GM19438 (cell line): ENCODE data around the gene BCL2L13.
"Not testable (repeated sequence)": the region's sequence is repeated elsewhere in the genome, so short reads cannot be mapped to it uniquely, and the experiment has no call there.

ENCODE experiments used
- ATAC-seq: cut with Tn5 transposase; IDR thresholded peaks from one replicate; pipeline ENCODE4 v1.9.1; 2021; ENCODE audit warnings: low read depth; ENCODE audit not compliant: unreplicated experiment

BCL2L13 gene

GRCh38 chr22:17692841-17693240, 54.3 kb downstream of the BCL2L13 start:
- no peak for ATAC-seq

- no peak for ATAC-seq
These were observed 55.6 kb downstream of the BCL2L13 start for GRCh38 chr22:17694193-17694592.

GRCh38 chr22:17694752-17695151, 56.2 kb downstream of the BCL2L13 start:
- no peak for ATAC-seq

GRCh38 chr22:17695986-17696385, 57.4 kb downstream of the BCL2L13 start:
- no peak for ATAC-seq

- ATAC-seq = not testable (repeated sequence)
These were observed 58.6 kb downstream of the BCL2L13 start for GRCh38 chr22:17697196-17697595.

- not testable (repeated sequence) for ATAC-seq
These were observed 59.7 kb downstream of the BCL2L13 start for GRCh38 chr22:17698276-17698675.

GRCh38 chr22:17698948-17699347, 60.4 kb downstream of the BCL2L13 start:
- ATAC-seq = no peak

GRCh38 chr22:17699696-17700340, 61.3 kb downstream of the BCL2L13 start:
- no peak for ATAC-seq

- no peak for ATAC-seq
These were observed 62.2 kb downstream of the BCL2L13 start for GRCh38 chr22:17700778-17701177.

- no peak for ATAC-seq
These were observed 65.3 kb downstream of the BCL2L13 start for GRCh38 chr22:17703811-17704210.

GRCh38 chr22:17705546-17705945, 67.0 kb downstream of the BCL2L13 start:
- no peak for ATAC-seq

GRCh38 chr22:17705951-17706900, 67.7 kb downstream of the BCL2L13 start:
- ATAC-seq = peak; percentile 76

GRCh38 chr22:17706947-17707346, 68.4 kb downstream of the BCL2L13 start:
- no peak for ATAC-seq

- ATAC-seq = no peak
These were observed 69.0 kb downstream of the BCL2L13 start for GRCh38 chr22:17707526-17707925.

- ATAC-seq = no peak
These were observed 71.5 kb downstream of the BCL2L13 start for GRCh38 chr22:17710023-17710422.

- ATAC-seq = no peak
These were observed 73.9 kb downstream of the BCL2L13 start for GRCh38 chr22:17712441-17712840.

GRCh38 chr22:17716529-17716928, 78.0 kb downstream of the BCL2L13 start:
- no peak for ATAC-seq

- ATAC-seq = no peak
These were observed 79.2 kb downstream of the BCL2L13 start for GRCh38 chr22:17717708-17718107.

- no peak for ATAC-seq
These were observed 81.4 kb downstream of the BCL2L13 start for GRCh38 chr22:17719911-17720310.

GRCh38 chr22:17724241-17724640, 85.7 kb downstream of the BCL2L13 start:
- no peak for ATAC-seq

- ATAC-seq = no peak
These were observed 86.3 kb downstream of the BCL2L13 start for GRCh38 chr22:17724678-17725499.
